HG03135 (cell line): ENCODE measurements around the gene SPOCK2.
"Not testable (repeated sequence)": the region's sequence is repeated elsewhere in the genome, so short reads cannot be mapped to it uniquely, and the experiment has no call there.

ENCODE experiments used
- ATAC-seq: cut with Tn5 transposase; IDR thresholded peaks from one replicate; pipeline ENCODE4 v1.9.1; 2021; ENCODE audit warnings: mild to moderate bottlenecking, moderate library complexity; ENCODE audit not compliant: unreplicated experiment

SPOCK2 gene

GRCh38 chr10:72108830-72109635 lies 20.7 kb upstream of the SPOCK2 start:
- ATAC-seq = no peak

- not testable (repeated sequence) for ATAC-seq
Measured at GRCh38 chr10:72108004-72108370, 19.6 kb upstream of the SPOCK2 start.

GRCh38 chr10:72107325-72108003 lies 19.1 kb upstream of the SPOCK2 start:
- no peak for ATAC-seq

GRCh38 chr10:72106896-72107295 lies 18.5 kb upstream of the SPOCK2 start:
- no peak for ATAC-seq

- no peak for ATAC-seq
Measured at GRCh38 chr10:72106154-72106849, 18.0 kb upstream of the SPOCK2 start.

GRCh38 chr10:72105710-72106109 lies 17.4 kb upstream of the SPOCK2 start:
- no peak for ATAC-seq

GRCh38 chr10:72105098-72105475 lies 16.7 kb upstream of the SPOCK2 start:
- ATAC-seq = no peak

GRCh38 chr10:72104472-72105097 lies 16.2 kb upstream of the SPOCK2 start:
- no peak for ATAC-seq

- no peak for ATAC-seq
Measured at GRCh38 chr10:72099600-72099921, 11.2 kb upstream of the SPOCK2 start.

GRCh38 chr10:72098836-72099599 lies 10.7 kb upstream of the SPOCK2 start:
- no peak for ATAC-seq

- ATAC-seq = no peak
Measured at GRCh38 chr10:72098301-72098835, 10.0 kb upstream of the SPOCK2 start.

GRCh38 chr10:72097448-72098300 lies 9.3 kb upstream of the SPOCK2 start:
- no peak for ATAC-seq

- ATAC-seq = no peak
Measured at GRCh38 chr10:72096115-72097000, 8.0 kb upstream of the SPOCK2 start.

- ATAC-seq = no peak
Measured at GRCh38 chr10:72095195-72095594, 6.8 kb upstream of the SPOCK2 start.

- ATAC-seq = no peak
Measured at GRCh38 chr10:72094574-72094973, 6.2 kb upstream of the SPOCK2 start.

GRCh38 chr10:72093450-72093849 lies 5.1 kb upstream of the SPOCK2 start:
- no peak for ATAC-seq

GRCh38 chr10:72092987-72093386 lies 4.6 kb upstream of the SPOCK2 start:
- no peak for ATAC-seq

GRCh38 chr10:72092171-72092924 lies 4.0 kb upstream of the SPOCK2 start:
- no peak for ATAC-seq
